ENCODE data around the gene DLG2. TPM values are rescaled to one million over a fixed set of nuclear protein-coding genes. Genes with fewer than 3 reads are reported as not detected.

The DLG2 gene
- total and polyA plus RNA-seq, 9 of the 15 experiments (the other 6 are each of a cell fraction or from before 2014, with no cell fraction given), result 0.52 to 1.6 (median 0.95) TPM

GRCh38 chr11:85115798-85116197 is 511.3 kb downstream of the DLG2 start (continued):
- TF ChIP-seq CEBPG (CRISPR knock-in tag; IDR thresholded peaks at IDR 0.05) (no peak), CEBPG (tag; conservative IDR thresholded peaks at IDR 0.05 in 1 of 2, IDR thresholded peaks at IDR 0.05 in 1 of 2) (no peak)

- Histone ChIP-seq H3K36me3 (ENCODE audit: control insufficient read depth, insufficient read depth, low read length) (no peaks in the 10 kb centered on the region), H3K27ac (ENCODE audit: extremely low read depth, low read depth, low read length) (no peak overlapping the region), H3K9me3 (replicated peaks; ENCODE audit: control insufficient read depth, insufficient read depth, low read depth, low read length) (no peaks in the 10 kb centered on the region), H3K9ac (ENCODE audit: insufficient read depth in 1 of 2, low read depth in 2 of 2, low read length in 2 of 2) (no peak overlapping the region), H3K9me1 (ENCODE audit: control insufficient read depth, insufficient read depth, low read length) (no peaks in the 10 kb centered on the region), H3K79me2 (ENCODE audit: control insufficient read depth, insufficient read depth, low read length) (no peaks in the 10 kb centered on the region), H3K4me2 (ENCODE audit: insufficient read depth, low read length) (no peak overlapping the region), H3K4me3 (no peak overlapping the region), H3K27me3 (ENCODE audit: control insufficient read depth in 2 of 2, insufficient read depth in 2 of 2, low read length in 2 of 2) (no peaks in the 10 kb centered on the region), H4K20me1 (replicated peaks; ENCODE audit: control insufficient read depth, insufficient read depth, low read length) (no peaks in the 10 kb centered on the region), H2AFZ (ENCODE audit: low read depth, low read length) (no peak overlapping the region), H3K4me1 (replicated peaks in 1 of 2; ENCODE audit: control insufficient read depth in 2 of 2, insufficient read depth in 2 of 2, low read length in 2 of 2) (no peaks in the 10 kb centered on the region)
- FAIRE-seq, result no peak
- no peak for DNase-seq (ENCODE audit: extremely low read depth in 1 of 4, low spot score in 3 of 4)
- BruUV-seq (replicated peaks), result no TSS peak
- intact Hi-C loops (cut with micrococcal nuclease), result no loop called here
- CTCF ChIA-PET (ENCODE audit: low intra/inter-chr PET ratio), result no interaction called here
- ATAC-seq, result no peak
- WGBS (ENCODE audit: insufficient coverage, low coverage, missing lambda C conversion rate), result 4% methylated on average over 2 of the region's 2 CpGs
- POLR2A ChIA-PET, result no interaction called here
- in situ Hi-C loops (cut with MboI), result no loop called here
- TF ChIP-seq ZNF146 (CRISPR knock-in tag; IDR thresholded peaks at IDR 0.05; ENCODE audit: unreplicated experiment) (no peak), STAG1 (CRISPR knock-in tag; IDR thresholded peaks at IDR 0.05; ENCODE audit: borderline replicate concordance) (no peak), PRDM10 (IDR thresholded peaks at IDR 0.05; ENCODE audit: partially characterized antibody) (no peak), HNRNPK (IDR thresholded peaks at IDR 0.05; ENCODE audit: low read depth, low read length, poor library complexity, severe bottlenecking) (no peak), ZBTB8A (IDR thresholded peaks at IDR 0.05; ENCODE audit: partially characterized antibody) (no peak), DPF2 (IDR thresholded peaks at IDR 0.05) (no peak), ZZZ3 (IDR thresholded peaks at IDR 0.05) (no peak), SNRNP70 (optimal IDR thresholded peaks at IDR 0.05; ENCODE audit: low read depth, low read length) (no peak), ZBTB17 (CRISPR knock-in tag; IDR thresholded peaks at IDR 0.05) (no peak)
- TF ChIP-seq, protein P1, sequence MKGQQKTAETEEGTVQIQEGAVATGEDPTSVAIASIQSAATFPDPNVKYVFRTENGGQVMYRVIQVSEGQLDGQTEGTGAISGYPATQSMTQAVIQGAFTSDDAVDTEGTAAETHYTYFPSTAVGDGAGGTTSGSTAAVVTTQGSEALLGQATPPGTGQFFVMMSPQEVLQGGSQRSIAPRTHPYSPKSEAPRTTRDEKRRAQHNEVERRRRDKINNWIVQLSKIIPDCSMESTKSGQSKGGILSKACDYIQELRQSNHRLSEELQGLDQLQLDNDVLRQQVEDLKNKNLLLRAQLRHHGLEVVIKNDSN (CRISPR knock-in tag; IDR thresholded peaks at IDR 0.05), result no peak
- TF ChIP-seq, protein P2, sequence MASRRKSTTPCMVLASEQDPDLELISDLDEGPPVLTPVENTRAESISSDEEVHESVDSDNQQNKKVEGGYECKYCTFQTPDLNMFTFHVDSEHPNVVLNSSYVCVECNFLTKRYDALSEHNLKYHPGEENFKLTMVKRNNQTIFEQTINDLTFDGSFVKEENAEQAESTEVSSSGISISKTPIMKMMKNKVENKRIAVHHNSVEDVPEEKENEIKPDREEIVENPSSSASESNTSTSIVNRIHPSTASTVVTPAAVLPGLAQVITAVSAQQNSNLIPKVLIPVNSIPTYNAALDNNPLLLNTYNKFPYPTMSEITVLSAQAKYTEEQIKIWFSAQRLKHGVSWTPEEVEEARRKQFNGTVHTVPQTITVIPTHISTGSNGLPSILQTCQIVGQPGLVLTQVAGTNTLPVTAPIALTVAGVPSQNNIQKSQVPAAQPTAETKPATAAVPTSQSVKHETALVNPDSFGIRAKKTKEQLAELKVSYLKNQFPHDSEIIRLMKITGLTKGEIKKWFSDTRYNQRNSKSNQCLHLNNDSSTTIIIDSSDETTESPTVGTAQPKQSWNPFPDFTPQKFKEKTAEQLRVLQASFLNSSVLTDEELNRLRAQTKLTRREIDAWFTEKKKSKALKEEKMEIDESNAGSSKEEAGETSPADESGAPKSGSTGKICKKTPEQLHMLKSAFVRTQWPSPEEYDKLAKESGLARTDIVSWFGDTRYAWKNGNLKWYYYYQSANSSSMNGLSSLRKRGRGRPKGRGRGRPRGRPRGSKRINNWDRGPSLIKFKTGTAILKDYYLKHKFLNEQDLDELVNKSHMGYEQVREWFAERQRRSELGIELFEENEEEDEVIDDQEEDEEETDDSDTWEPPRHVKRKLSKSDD (conservative IDR thresholded peaks at IDR 0.05; ENCODE audit: low read length), result no peak
Measured at GRCh38 chr11:85114786-85115185, 512.4 kb downstream of the DLG2 start.

Measured in K562 (cell line).